Activated CD4-positive, alpha-beta T cell treated with anti-CD3 and anti-CD28 coated beads, Interleukin-2, amount 10 ng/mL, durations not matched to agents 7 days and 5 days (primary cell): ENCODE measurements around the gene ARHGEF37. TPM values are rescaled to one million over a fixed set of nuclear protein-coding genes. Genes with fewer than 3 reads are reported as not detected.

ENCODE experiments used
- CTCF ChIA-PET: fragments of 350-600 bp; sonication (Branson Sonifier 250); formaldehyde crosslinking; loops from one replicate; lab custom pipeline; 2021; ENCODE audit warnings: antibody characterized with exemption; lab: Charles Lee
- POLR2A ChIA-PET: fragments of 350-600 bp; sonication (Branson Sonifier 250); formaldehyde crosslinking; loops from one replicate; lab custom pipeline; 2021; ENCODE audit warnings: antibody characterized with exemption; lab: Charles Lee
- DNase-seq: peaks from one replicate; pipeline ENCODE4 v3.0.0-alpha.2; 2020
- H3K27ac Mint-ChIP-seq: one replicate; pipeline ENCODE4 v1.8.0; 2021; ENCODE audit warnings: mild to moderate bottlenecking, moderate library complexity, mixed read lengths
- H3K27me3 Mint-ChIP-seq: one replicate; pipeline ENCODE4 v1.8.0; 2021; ENCODE audit warnings: mixed read lengths
- H3K36me3 Mint-ChIP-seq: one replicate; pipeline ENCODE4 v1.8.0; 2021; ENCODE audit warnings: low read depth, mixed read lengths
- H3K4me1 Mint-ChIP-seq: one replicate; pipeline ENCODE4 v1.8.0; 2021; ENCODE audit warnings: mixed read lengths
- H3K4me3 Mint-ChIP-seq: one replicate; pipeline ENCODE4 v1.8.0; 2021; ENCODE audit warnings: mild to moderate bottlenecking, moderate library complexity, mixed read lengths
- H3K9me3 Mint-ChIP-seq: one replicate; pipeline ENCODE4 v1.8.0; 2021; ENCODE audit warnings: mixed read lengths
- total RNA-seq, 2 experiments: library from RNA; stranded (reverse); gene quantifications; one replicate each; pipeline ENCODE4 v1.2.3, GENCODE V29; 2021

Gene ARHGEF37
- total RNA-seq, 2 experiments from 2014 or later: 0.37 to 0.52 TPM

- peaks cover 4% of the 10 kb centered on the region for H3K4me1 Mint-ChIP-seq
- no peaks in the 10 kb centered on the region for H3K27me3 Mint-ChIP-seq
- POLR2A ChIA-PET: no interaction called here
- H3K9me3 Mint-ChIP-seq: no peaks in the 10 kb centered on the region
- CTCF ChIA-PET: interaction anchor here (0.7 to 1.1 kb wide), 3 partner anchors 35 to 231 kb away, joined by 3 to 5 read pairs (median 3); no protein-coding TSS in a partner anchor
- no peak overlapping the region for H3K4me3 Mint-ChIP-seq
- no peaks in the 10 kb centered on the region for H3K36me3 Mint-ChIP-seq
- no peak overlapping the region for H3K27ac Mint-ChIP-seq
- no peak for DNase-seq
These were observed 40.3 kb downstream of the ARHGEF37 start for GRCh38 chr5:149621415-149622098.

GRCh38 chr5:149622466-149622865 is 41.2 kb downstream of the ARHGEF37 start:
- Mint-ChIP-seq H3K4me1 (no peaks in the 10 kb centered on the region), H3K9me3 (no peaks in the 10 kb centered on the region), H3K27me3 (no peaks in the 10 kb centered on the region), H3K27ac (no peak overlapping the region), H3K36me3 (no peaks in the 10 kb centered on the region), H3K4me3 (no peak overlapping the region)
- ChIA-PET POLR2A (no interaction called here), CTCF (interaction anchor here (0.7 to 2.1 kb wide), 6 partner anchors 13 to 230 kb away, joined by 3 to 7 read pairs (median 3); no protein-coding TSS in a partner anchor)
- no peak for DNase-seq

- Mint-ChIP-seq H3K4me1 (no peaks in the 10 kb centered on the region), H3K27me3 (no peaks in the 10 kb centered on the region), H3K27ac (no peak overlapping the region), H3K4me3 (no peak overlapping the region), H3K9me3 (no peaks in the 10 kb centered on the region), H3K36me3 (no peaks in the 10 kb centered on the region)
- no peak for DNase-seq
- ChIA-PET CTCF (interaction anchor here (1.2 to 2.1 kb wide), 2 partner anchors 13 to 35 kb away, joined by 3 to 7 read pairs; no protein-coding TSS in a partner anchor), POLR2A (no interaction called here)
These were observed 42.2 kb downstream of the ARHGEF37 start for GRCh38 chr5:149623473-149623872.

GRCh38 chr5:149627070-149627469 is 45.8 kb downstream of the ARHGEF37 start:
- ChIA-PET CTCF (no interaction called here), POLR2A (no interaction called here)
- no peak overlapping the region for H3K4me3 Mint-ChIP-seq
- no peaks in the 10 kb centered on the region for H3K36me3 Mint-ChIP-seq
- no peak overlapping the region for H3K27ac Mint-ChIP-seq
- no peaks in the 10 kb centered on the region for H3K4me1 Mint-ChIP-seq
- H3K27me3 Mint-ChIP-seq: no peaks in the 10 kb centered on the region
- DNase-seq: no peak
- H3K9me3 Mint-ChIP-seq: no peaks in the 10 kb centered on the region

- no peaks in the 10 kb centered on the region for H3K36me3 Mint-ChIP-seq
- H3K4me3 Mint-ChIP-seq: no peak overlapping the region
- H3K27me3 Mint-ChIP-seq: no peaks in the 10 kb centered on the region
- no peak for DNase-seq
- H3K27ac Mint-ChIP-seq: no peak overlapping the region
- peaks cover 7% of the 10 kb centered on the region for H3K4me1 Mint-ChIP-seq
- ChIA-PET POLR2A (no interaction called here), CTCF (no interaction called here)
- no peaks in the 10 kb centered on the region for H3K9me3 Mint-ChIP-seq
These were observed 46.9 kb downstream of the ARHGEF37 start for GRCh38 chr5:149628221-149628620.

GRCh38 chr5:149628846-149629388 is 47.6 kb downstream of the ARHGEF37 start:
- Mint-ChIP-seq H3K36me3 (no peaks in the 10 kb centered on the region), H3K4me1 (peaks cover 7% of the 10 kb centered on the region), H3K27me3 (no peaks in the 10 kb centered on the region), H3K27ac (no peak overlapping the region), H3K4me3 (no peak overlapping the region), H3K9me3 (no peaks in the 10 kb centered on the region)
- ChIA-PET CTCF (interaction anchor here (1.1 kb wide), 1 partner anchor 24 kb away, joined by 3 read pairs; no protein-coding TSS in a partner anchor), POLR2A (no interaction called here)
- no peak for DNase-seq

- H3K9me3 Mint-ChIP-seq: no peaks in the 10 kb centered on the region
These were observed 48.1 kb downstream of the ARHGEF37 start for GRCh38 chr5:149629421-149629820.

GRCh38 chr5:149630337-149630736 is 49.0 kb downstream of the ARHGEF37 start:
- no peak for DNase-seq
- ChIA-PET POLR2A (no interaction called here), CTCF (interaction anchor here (0.8 kb wide), 1 partner anchor 200 kb away, joined by 3 read pairs; no protein-coding TSS in a partner anchor)
- no peaks in the 10 kb centered on the region for H3K9me3 Mint-ChIP-seq
- H3K4me1 Mint-ChIP-seq: peaks cover 7% of the 10 kb centered on the region
- no peaks in the 10 kb centered on the region for H3K36me3 Mint-ChIP-seq
- no peak overlapping the region for H3K27ac Mint-ChIP-seq
- no peaks in the 10 kb centered on the region for H3K27me3 Mint-ChIP-seq
- no peak overlapping the region for H3K4me3 Mint-ChIP-seq

More at GRCh38 chr5:149629421-149629820, 48.1 kb downstream of the ARHGEF37 start:
- H3K27ac Mint-ChIP-seq: no peak overlapping the region
- CTCF ChIA-PET: interaction anchor here (1.1 kb wide), 1 partner anchor 23 kb away, joined by 3 read pairs; no protein-coding TSS in a partner anchor
- no peak overlapping the region for H3K4me3 Mint-ChIP-seq
- no peak for DNase-seq
- POLR2A ChIA-PET: no interaction called here
- H3K36me3 Mint-ChIP-seq: no peaks in the 10 kb centered on the region
- H3K27me3 Mint-ChIP-seq: no peaks in the 10 kb centered on the region
- peaks cover 7% of the 10 kb centered on the region for H3K4me1 Mint-ChIP-seq

GRCh38 chr5:149631506-149631905 is 50.2 kb downstream of the ARHGEF37 start:
- no peaks in the 10 kb centered on the region for H3K9me3 Mint-ChIP-seq
- H3K27ac Mint-ChIP-seq: no peak overlapping the region
- H3K36me3 Mint-ChIP-seq: no peaks in the 10 kb centered on the region
- DNase-seq: no peak
- peaks cover 7% of the 10 kb centered on the region for H3K4me1 Mint-ChIP-seq
- H3K27me3 Mint-ChIP-seq: no peaks in the 10 kb centered on the region
- POLR2A ChIA-PET: no interaction called here
- CTCF ChIA-PET: no interaction called here
- no peak overlapping the region for H3K4me3 Mint-ChIP-seq

GRCh38 chr5:149632311-149633251 is 51.3 kb downstream of the ARHGEF37 start:
- POLR2A ChIA-PET: no interaction called here
- Mint-ChIP-seq H3K4me1 (peaks cover 7% of the 10 kb centered on the region), H3K4me3 (no peak overlapping the region), H3K27ac (no peak overlapping the region), H3K9me3 (no peaks in the 10 kb centered on the region), H3K36me3 (no peaks in the 10 kb centered on the region), H3K27me3 (no peaks in the 10 kb centered on the region)
- no peak for DNase-seq
- CTCF ChIA-PET: no interaction called here

GRCh38 chr5:149633476-149634350 is 52.4 kb downstream of the ARHGEF37 start:
- no peak for DNase-seq

GRCh38 chr5:149635394-149635793 is 54.1 kb downstream of the ARHGEF37 start:
- Mint-ChIP-seq H3K4me3 (no peak overlapping the region), H3K27ac (no peak overlapping the region), H3K9me3 (no peaks in the 10 kb centered on the region), H3K4me1 (peaks cover 7% of the 10 kb centered on the region), H3K27me3 (no peaks in the 10 kb centered on the region), H3K36me3 (no peaks in the 10 kb centered on the region)
- ChIA-PET CTCF (interaction anchor here (1.8 kb wide), 1 partner anchor 355 kb away, joined by 7 read pairs; no protein-coding TSS in a partner anchor), POLR2A (no interaction called here)
- no peak for DNase-seq

More at GRCh38 chr5:149633476-149634350, 52.4 kb downstream of the ARHGEF37 start:
- Mint-ChIP-seq H3K27ac (no peak overlapping the region), H3K36me3 (no peaks in the 10 kb centered on the region), H3K27me3 (no peaks in the 10 kb centered on the region), H3K9me3 (no peaks in the 10 kb centered on the region), H3K4me1 (peaks cover 7% of the 10 kb centered on the region), H3K4me3 (no peak overlapping the region)
- POLR2A ChIA-PET: no interaction called here
- CTCF ChIA-PET: interaction anchor here (0.6 kb wide), 1 partner anchor 195 kb away, joined by 3 read pairs; no protein-coding TSS in a partner anchor
